CD8-positive, alpha-beta memory T cell (primary cell): ENCODE data around the gene ATXN10. TPM values are rescaled to one million over a fixed set of nuclear protein-coding genes. Genes with fewer than 3 reads are reported as not detected.

Source experiments
- CTCF ChIA-PET: fragments of 350-600 bp; sonication (Branson Sonifier 250); formaldehyde crosslinking; loops from one replicate; lab custom pipeline; 2021; ENCODE audit warnings: antibody characterized with exemption; lab: Charles Lee
- POLR2A ChIA-PET: fragments of 350-600 bp; sonication (Branson Sonifier 250); formaldehyde crosslinking; loops from one replicate; lab custom pipeline; 2021; ENCODE audit warnings: antibody characterized with exemption; lab: Charles Lee
- DNase-seq, 5 donors: peaks; one replicate each; pipeline versions ENCODE4 v3.0.0 to v3.0.0-alpha.2; 2020 to 2022; ENCODE audit warnings: mixed read lengths in 1 of 5
- H3K27ac ChIP-seq: one replicate; pipeline ENCODE4 v1.7.0; 2013; ENCODE audit warnings: low read depth, mild to moderate bottlenecking, low read length, moderate library complexity
- H3K27me3 ChIP-seq: 2 replicates; pipeline ENCODE4 v1.7.0; 2013; ENCODE audit warnings: low read length, mild to moderate bottlenecking; ENCODE audit not compliant: insufficient read depth, poor library complexity, severe bottlenecking
- H3K36me3 ChIP-seq: 2 replicates; pipeline ENCODE4 v1.7.0; 2013; ENCODE audit warnings: mild to moderate bottlenecking, low read length, moderate library complexity; ENCODE audit not compliant: insufficient read depth
- H3K4me1 ChIP-seq: 2 replicates; pipeline ENCODE4 v1.7.0; 2013; ENCODE audit warnings: mild to moderate bottlenecking, low read length, moderate library complexity; ENCODE audit not compliant: insufficient read depth
- H3K4me3 ChIP-seq: 2 replicates; pipeline ENCODE4 v1.7.0; 2013; ENCODE audit warnings: mild to moderate bottlenecking, low read length
- H3K9me3 ChIP-seq: 2 replicates; pipeline ENCODE4 v1.7.0; 2013; ENCODE audit warnings: mild to moderate bottlenecking, low read length
- H3K27ac Mint-ChIP-seq, 8 donors: one replicate each; pipeline ENCODE4 v1.8.0; 2020 to 2021; ENCODE audit warnings: mixed read lengths in 8 of 8, mild to moderate bottlenecking in 6 of 8, inconsistent platforms in 3 of 8, moderate library complexity in 3 of 8
- H3K27me3 Mint-ChIP-seq, 2 donors: one replicate each; pipeline ENCODE4 v1.8.0; 2020 to 2021; ENCODE audit warnings: mixed read lengths in 2 of 2, mild to moderate bottlenecking in 1 of 2, moderate library complexity in 1 of 2
- H3K36me3 Mint-ChIP-seq, 3 donors: one replicate each; pipeline ENCODE4 v1.8.0; 2020 to 2021; ENCODE audit warnings: mixed read lengths in 3 of 3, inconsistent platforms in 1 of 3, mild to moderate bottlenecking in 1 of 3
- H3K4me1 Mint-ChIP-seq, 3 donors: one replicate each; pipeline ENCODE4 v1.8.0; 2020 to 2021; ENCODE audit warnings: mixed read lengths in 3 of 3, inconsistent platforms in 1 of 3, mild to moderate bottlenecking in 1 of 3
- H3K4me3 Mint-ChIP-seq, 7 donors: one replicate each; pipeline ENCODE4 v1.8.0; 2020 to 2021; ENCODE audit warnings: mixed read lengths in 7 of 7, mild to moderate bottlenecking in 6 of 7, moderate library complexity in 4 of 7, inconsistent platforms in 2 of 7
- H3K9me3 Mint-ChIP-seq, 5 donors: one replicate each; pipeline ENCODE4 v1.8.0; 2020 to 2022; ENCODE audit warnings: mixed read lengths in 5 of 5, mild to moderate bottlenecking in 3 of 5, moderate library complexity in 2 of 5, inconsistent platforms in 1 of 5
- polyA plus RNA-seq: library from polyadenylated mRNA; unstranded; fragments of 300-500 nt; fragmentation: Illumina TruSeq; gene quantifications from one replicate; pipeline ENCODE4 v1.2.3, GENCODE V29; 2021
- total RNA-seq, 2 experiments: library from RNA; stranded (reverse); gene quantifications; one replicate each; pipeline ENCODE4 v1.2.3, GENCODE V29; 2021

The ATXN10 gene
- total and polyA plus RNA-seq, 3 experiments from 2014 or later: 95.7 to 123 (median 122) TPM

GRCh38 chr22:45859231-45860161, 187.9 kb downstream of the ATXN10 start:
- no peak overlapping the region for H3K27ac ChIP-seq
- no peak overlapping the region for H3K27ac Mint-ChIP-seq
- H3K27me3 ChIP-seq: no peaks in the 10 kb centered on the region
- DNase-seq: no peak
- no peak overlapping the region for H3K4me3 ChIP-seq
- peaks cover 0 to 6% (median 3%) of the 10 kb centered on the region in 5 donors for H3K9me3 Mint-ChIP-seq
- ChIA-PET CTCF (no interaction called here), POLR2A (no interaction called here)
- H3K4me3 Mint-ChIP-seq: no peak overlapping the region
- no peaks in the 10 kb centered on the region for H3K9me3 ChIP-seq
- H3K36me3 ChIP-seq: no peaks in the 10 kb centered on the region
- peaks cover 0 to 36% (median 10%) of the 10 kb centered on the region in 3 donors for H3K36me3 Mint-ChIP-seq
- no peaks in the 10 kb centered on the region for H3K4me1 ChIP-seq
- peaks cover 0 to 6% (median 3%) of the 10 kb centered on the region in 3 donors for H3K4me1 Mint-ChIP-seq
- peaks cover 4 to 10% of the 10 kb centered on the region in 2 donors for H3K27me3 Mint-ChIP-seq

- CTCF ChIA-PET: no interaction called here
- H3K36me3 Mint-ChIP-seq: peaks cover 0 to 31% (median 10%) of the 10 kb centered on the region in 3 donors
- H3K27ac ChIP-seq: no peak overlapping the region
- peaks cover 2% of the 10 kb centered on the region for H3K27me3 ChIP-seq
- H3K4me3 Mint-ChIP-seq: no peak overlapping the region
- no peak for DNase-seq
- peaks cover 4 to 17% of the 10 kb centered on the region in 2 donors for H3K27me3 Mint-ChIP-seq
- peaks cover 5 to 10% (median 5%) of the 10 kb centered on the region in 3 donors for H3K4me1 Mint-ChIP-seq
- H3K36me3 ChIP-seq: no peaks in the 10 kb centered on the region
- H3K9me3 ChIP-seq: no peaks in the 10 kb centered on the region
- H3K9me3 Mint-ChIP-seq: peaks cover 0 to 6% (median 3%) of the 10 kb centered on the region in 5 donors
- no peaks in the 10 kb centered on the region for H3K4me1 ChIP-seq
- H3K4me3 ChIP-seq: no peak overlapping the region
- no peak overlapping the region for H3K27ac Mint-ChIP-seq
- POLR2A ChIA-PET: no interaction called here
Observed at GRCh38 chr22:45860201-45860600, 188.6 kb downstream of the ATXN10 start.

GRCh38 chr22:45861259-45861658, 189.6 kb downstream of the ATXN10 start:
- Mint-ChIP-seq H3K27ac (no peak overlapping the region), H3K4me3 (no peak overlapping the region), H3K9me3 (peaks cover 0 to 6% (median 3%) of the 10 kb centered on the region in 5 donors), H3K36me3 (peaks cover 0 to 22% (median 8%) of the 10 kb centered on the region in 3 donors), H3K4me1 (peaks cover 5 to 11% (median 5%) of the 10 kb centered on the region in 3 donors), H3K27me3 (peaks cover 8 to 24% of the 10 kb centered on the region in 2 donors)
- DNase-seq: no peak
- H3K4me1 ChIP-seq: no peaks in the 10 kb centered on the region
- ChIA-PET CTCF (no interaction called here), POLR2A (no interaction called here)
- H3K27me3 ChIP-seq: peaks cover 6% of the 10 kb centered on the region
- no peaks in the 10 kb centered on the region for H3K9me3 ChIP-seq
- no peaks in the 10 kb centered on the region for H3K36me3 ChIP-seq
- no peak overlapping the region for H3K4me3 ChIP-seq
- H3K27ac ChIP-seq: no peak overlapping the region

GRCh38 chr22:45863981-45864751, 192.5 kb downstream of the ATXN10 start:
- Mint-ChIP-seq H3K4me1 (peaks cover 5 to 11% (median 5%) of the 10 kb centered on the region in 3 donors), H3K4me3 (no peak overlapping the region), H3K27ac (peak overlapping the region in 2 of 8 donors; percentile 14 to 94), H3K27me3 (peaks cover 17 to 37% of the 10 kb centered on the region in 2 donors), H3K9me3 (peaks cover 0 to 6% (median 3%) of the 10 kb centered on the region in 5 donors), H3K36me3 (peaks cover 6 to 7% (median 6%) of the 10 kb centered on the region in 3 donors)
- H3K4me1 ChIP-seq: no peaks in the 10 kb centered on the region
- H3K27ac ChIP-seq: no peak overlapping the region
- DNase-seq: peak; percentile 36 to 76 (median 56)
- POLR2A ChIA-PET: no interaction called here
- H3K9me3 ChIP-seq: no peaks in the 10 kb centered on the region
- no peak overlapping the region for H3K4me3 ChIP-seq
- CTCF ChIA-PET: interaction anchor here (0.6 to 1.8 kb wide), 6 partner anchors 11 to 131 kb away, joined by 3 to 8 read pairs (median 4); no protein-coding TSS in a partner anchor
- H3K27me3 ChIP-seq: peaks cover 9% of the 10 kb centered on the region
- H3K36me3 ChIP-seq: no peaks in the 10 kb centered on the region

- peaks cover 2 to 7% (median 6%) of the 10 kb centered on the region in 3 donors for H3K36me3 Mint-ChIP-seq
- CTCF ChIA-PET: interaction anchor here (1.1 kb wide), 1 partner anchor 130 kb away, joined by 4 read pairs; no protein-coding TSS in a partner anchor
- H3K27me3 ChIP-seq: peaks cover 12% of the 10 kb centered on the region
Observed at GRCh38 chr22:45864959-45865476, 193.4 kb downstream of the ATXN10 start.

GRCh38 chr22:45865561-45866125, 194.0 kb downstream of the ATXN10 start:
- DNase-seq: no peak
- ChIA-PET POLR2A (no interaction called here), CTCF (no interaction called here)
- H3K27ac ChIP-seq: no peak overlapping the region
- H3K4me3 ChIP-seq: no peak overlapping the region
- H3K27me3 ChIP-seq: peaks cover 13% of the 10 kb centered on the region
- H3K4me1 ChIP-seq: no peaks in the 10 kb centered on the region
- H3K36me3 Mint-ChIP-seq: peaks cover 0 to 7% (median 2%) of the 10 kb centered on the region in 3 donors
- peaks cover 5 to 11% (median 5%) of the 10 kb centered on the region in 3 donors for H3K4me1 Mint-ChIP-seq
- H3K27me3 Mint-ChIP-seq: peaks cover 21 to 37% of the 10 kb centered on the region in 2 donors
- no peaks in the 10 kb centered on the region for H3K9me3 ChIP-seq
- peak overlapping the region in 1 of 8 donors; percentile 47 for H3K27ac Mint-ChIP-seq
- H3K9me3 Mint-ChIP-seq: peaks cover 0 to 6% (median 4%) of the 10 kb centered on the region in 5 donors
- no peak overlapping the region for H3K4me3 Mint-ChIP-seq
- H3K36me3 ChIP-seq: no peaks in the 10 kb centered on the region

More at GRCh38 chr22:45864959-45865476, 193.4 kb downstream of the ATXN10 start:
- no peaks in the 10 kb centered on the region for H3K9me3 ChIP-seq
- DNase-seq: no peak
- peaks cover 5 to 11% (median 5%) of the 10 kb centered on the region in 3 donors for H3K4me1 Mint-ChIP-seq
- peaks cover 17 to 37% of the 10 kb centered on the region in 2 donors for H3K27me3 Mint-ChIP-seq
- no peak overlapping the region for H3K27ac ChIP-seq
- no peak overlapping the region for H3K4me3 Mint-ChIP-seq
- H3K4me1 ChIP-seq: no peaks in the 10 kb centered on the region
- H3K36me3 ChIP-seq: no peaks in the 10 kb centered on the region
- peaks cover 0 to 6% (median 3%) of the 10 kb centered on the region in 5 donors for H3K9me3 Mint-ChIP-seq
- no peak overlapping the region for H3K4me3 ChIP-seq
- POLR2A ChIA-PET: no interaction called here
- H3K27ac Mint-ChIP-seq: peak overlapping the region in 2 of 8 donors; percentile 50 to 59

- no peak overlapping the region for H3K4me3 Mint-ChIP-seq
Observed at GRCh38 chr22:45866126-45866645, 194.6 kb downstream of the ATXN10 start.

More at GRCh38 chr22:45866126-45866645, 194.6 kb downstream of the ATXN10 start:
- H3K36me3 Mint-ChIP-seq: peaks cover 0 to 7% (median 2%) of the 10 kb centered on the region in 3 donors
- Histone ChIP-seq H3K9me3 (no peaks in the 10 kb centered on the region), H3K4me1 (no peaks in the 10 kb centered on the region), H3K27me3 (peaks cover 13% of the 10 kb centered on the region), H3K36me3 (no peaks in the 10 kb centered on the region), H3K27ac (no peak overlapping the region), H3K4me3 (no peak overlapping the region)
- ChIA-PET CTCF (no interaction called here), POLR2A (no interaction called here)
- H3K27ac Mint-ChIP-seq: no peak overlapping the region
- peaks cover 0 to 6% (median 4%) of the 10 kb centered on the region in 5 donors for H3K9me3 Mint-ChIP-seq
- DNase-seq: no peak
- peaks cover 5 to 11% (median 5%) of the 10 kb centered on the region in 3 donors for H3K4me1 Mint-ChIP-seq
- H3K27me3 Mint-ChIP-seq: peaks cover 22 to 37% of the 10 kb centered on the region in 2 donors
